Keratinocyte (primary cell): Measurements from ENCODE around the gene STAMBPL1.

Experiments
- EZH2 ChIP-seq: IDR thresholded peaks from one replicate; pipeline ENCODE4 v1.6.1; 2012; ENCODE audit warnings: inconsistent platforms, mild to moderate bottlenecking, low read length, moderate library complexity
- TF ChIP-seq, protein P1 (sequence below), 3 experiments: IDR thresholded peaks in 1 of 3; conservative IDR thresholded peaks in 1 of 3; optimal IDR thresholded peaks in 1 of 3; 2 replicates in 2 of 3; 3 replicates in 1 of 3; pipeline versions ENCODE3 to v1.5.1; 2011; ENCODE audit warnings: low read length in 3 of 3, mild to moderate bottlenecking in 3 of 3, moderate library complexity in 2 of 3, control low read depth in 1 of 3, inconsistent platforms in 1 of 3; ENCODE audit not compliant: insufficient read depth in 2 of 3; ENCODE audit errors: extremely low read depth in 1 of 3

DNA sequence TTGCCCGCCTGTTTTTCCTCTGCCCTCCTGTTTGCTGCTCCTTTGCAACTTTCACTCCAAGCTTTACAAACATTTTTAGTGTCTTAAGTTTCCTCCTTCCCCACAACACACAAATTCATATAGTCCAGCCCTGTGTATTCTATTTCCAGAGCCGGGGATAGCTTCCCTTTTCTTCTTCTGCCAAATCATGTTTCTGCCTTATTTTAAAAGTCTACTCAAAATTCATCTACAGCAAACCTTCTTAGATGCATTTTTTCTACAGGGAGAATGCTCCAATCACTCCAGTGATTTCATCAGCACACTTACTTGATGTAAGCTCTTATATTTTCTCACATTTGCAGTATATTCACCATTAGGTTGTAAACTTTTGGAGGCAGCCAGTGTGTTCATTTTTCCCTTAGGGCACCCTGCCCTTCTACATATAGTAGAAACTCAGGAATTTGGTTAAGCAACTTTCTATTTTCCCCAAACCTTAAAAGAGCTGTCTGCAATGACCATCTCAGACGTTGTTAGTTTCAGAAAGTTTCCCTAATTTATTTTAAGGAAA, 84.9 kb downstream of the STAMBPL1 start:
- TF ChIP-seq, protein P1, sequence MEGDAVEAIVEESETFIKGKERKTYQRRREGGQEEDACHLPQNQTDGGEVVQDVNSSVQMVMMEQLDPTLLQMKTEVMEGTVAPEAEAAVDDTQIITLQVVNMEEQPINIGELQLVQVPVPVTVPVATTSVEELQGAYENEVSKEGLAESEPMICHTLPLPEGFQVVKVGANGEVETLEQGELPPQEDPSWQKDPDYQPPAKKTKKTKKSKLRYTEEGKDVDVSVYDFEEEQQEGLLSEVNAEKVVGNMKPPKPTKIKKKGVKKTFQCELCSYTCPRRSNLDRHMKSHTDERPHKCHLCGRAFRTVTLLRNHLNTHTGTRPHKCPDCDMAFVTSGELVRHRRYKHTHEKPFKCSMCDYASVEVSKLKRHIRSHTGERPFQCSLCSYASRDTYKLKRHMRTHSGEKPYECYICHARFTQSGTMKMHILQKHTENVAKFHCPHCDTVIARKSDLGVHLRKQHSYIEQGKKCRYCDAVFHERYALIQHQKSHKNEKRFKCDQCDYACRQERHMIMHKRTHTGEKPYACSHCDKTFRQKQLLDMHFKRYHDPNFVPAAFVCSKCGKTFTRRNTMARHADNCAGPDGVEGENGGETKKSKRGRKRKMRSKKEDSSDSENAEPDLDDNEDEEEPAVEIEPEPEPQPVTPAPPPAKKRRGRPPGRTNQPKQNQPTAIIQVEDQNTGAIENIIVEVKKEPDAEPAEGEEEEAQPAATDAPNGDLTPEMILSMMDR (optimal IDR thresholded peaks at IDR 0.05 in 1 of 3, IDR thresholded peaks at IDR 0.05 in 1 of 3, conservative IDR thresholded peaks at IDR 0.05 in 1 of 3; ENCODE audit: extremely low read depth in 1 of 3, insufficient read depth in 2 of 3, low read length in 3 of 3): no peak
- no peak for TF ChIP-seq EZH2
